ENCODE data around the gene PPP1R3G. TPM values are rescaled to one million over a fixed set of nuclear protein-coding genes. Genes with fewer than 3 reads are reported as not detected.
A peak's percentile ranks its signal among the peaks of the same experiment; 100 is the strongest.
"Not testable (repeated sequence)": the region's sequence is repeated elsewhere in the genome, so short reads cannot be mapped to it uniquely, and the experiment has no call there.

The PPP1R3G gene
- total and polyA plus RNA-seq, 9 donors = 1.4 to 2.9 (median 2.5) TPM

DNA sequence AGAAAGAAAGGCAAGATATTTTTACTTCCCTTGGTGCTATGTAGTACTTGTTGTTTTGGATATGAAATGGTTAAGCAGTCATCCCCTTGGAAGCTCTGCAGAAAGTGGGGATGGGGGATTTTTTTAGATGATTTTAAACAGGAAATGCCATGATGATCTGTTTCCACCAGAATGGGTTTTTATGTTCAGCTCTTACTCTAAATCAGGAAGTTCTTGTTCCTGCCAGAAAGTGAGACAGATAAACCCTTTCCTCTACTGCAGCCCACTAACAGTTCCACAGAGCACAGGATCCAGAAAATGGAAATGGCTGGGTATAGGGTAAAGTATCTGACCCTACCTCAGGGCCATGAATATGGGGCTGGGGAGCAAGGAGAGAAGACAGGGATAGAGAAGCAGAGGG, 32.1 kb upstream of the PPP1R3G start:
- Histone ChIP-seq H3K4me1 (ENCODE audit: control insufficient read depth, insufficient read depth, low read length) (peaks cover 11% of the 10 kb centered on the region), H3K4me3 (ENCODE audit: low read length) (no peak overlapping the region), H3K27ac (ENCODE audit: low read length) (peak overlapping the region; percentile 81), H3K27me3 (ENCODE audit: control insufficient read depth, insufficient read depth, low read length) (no peaks in the 10 kb centered on the region), H3K36me3 (ENCODE audit: control insufficient read depth, insufficient read depth, low read length) (no peaks in the 10 kb centered on the region), H3K9me3 (replicated peaks; ENCODE audit: control insufficient read depth, low read depth, low read length) (peaks cover 28% of the 10 kb centered on the region)
- DNase-seq = peak; percentile 66

DNA sequence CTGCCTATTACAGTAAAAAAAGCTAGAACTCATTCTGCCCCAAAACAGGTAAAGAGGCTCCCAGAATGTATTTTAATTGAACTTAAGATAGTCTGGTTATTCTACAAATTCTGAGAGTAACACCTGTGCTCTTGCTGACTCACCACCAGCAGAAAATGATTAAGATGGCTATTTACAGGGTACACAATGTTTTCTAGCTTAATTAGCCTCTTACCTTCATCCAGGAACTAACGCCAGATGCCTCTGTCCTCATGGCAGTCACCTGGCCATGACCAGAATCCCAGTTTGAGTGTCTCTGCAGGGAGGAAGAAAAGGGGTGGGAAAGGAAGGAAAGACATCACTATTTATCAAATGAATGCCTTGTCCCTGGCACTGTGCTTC, 31.3 kb upstream of the PPP1R3G start:
- WGBS (ENCODE audit: insufficient coverage) = no CpG with 5 or more reads among the region's 1 CpG
- no peak for DNase-seq
- peaks cover 11% of the 10 kb centered on the region for H3K4me1 ChIP-seq (ENCODE audit: control insufficient read depth, insufficient read depth, low read length)
- no peaks in the 10 kb centered on the region for H3K27me3 ChIP-seq (ENCODE audit: control insufficient read depth, insufficient read depth, low read length)
- peaks cover 25% of the 10 kb centered on the region for H3K9me3 ChIP-seq (replicated peaks; ENCODE audit: control insufficient read depth, low read depth, low read length)
- H3K27ac ChIP-seq (ENCODE audit: low read length) = peak overlapping the region; percentile 81
- no peak overlapping the region for H3K4me3 ChIP-seq (ENCODE audit: low read length)
- H3K36me3 ChIP-seq (ENCODE audit: control insufficient read depth, insufficient read depth, low read length) = no peaks in the 10 kb centered on the region

DNA sequence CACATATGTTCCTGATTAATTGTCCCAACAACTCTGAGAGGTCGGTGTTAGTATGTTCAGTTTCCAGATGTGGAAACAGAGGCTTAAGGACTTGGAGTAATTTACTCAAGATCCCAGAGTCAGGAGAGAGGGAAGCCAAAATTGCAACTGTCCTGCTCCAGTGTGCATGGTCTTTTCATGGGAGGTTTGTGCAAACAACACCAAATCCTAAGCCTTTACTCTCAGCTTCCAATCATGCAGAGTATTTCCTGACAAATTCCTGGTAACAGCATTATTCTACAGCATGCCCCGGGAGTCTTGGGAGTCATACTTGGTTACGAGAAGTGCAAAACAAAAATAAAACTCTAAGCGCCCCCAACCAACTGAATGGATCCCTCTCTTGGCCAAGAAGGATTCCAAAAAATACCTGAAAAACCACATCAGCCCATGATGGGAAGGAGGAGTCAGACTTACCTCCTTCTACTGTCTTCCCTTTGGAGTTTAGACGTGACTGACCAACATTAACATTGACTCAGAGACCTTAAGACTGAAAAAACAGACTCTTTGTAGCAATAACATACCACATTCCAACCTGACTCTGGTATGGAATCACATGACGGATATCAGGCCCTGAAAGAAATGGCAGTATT, 30.8 kb upstream of the PPP1R3G start:
- Histone ChIP-seq H3K4me3 (ENCODE audit: low read length) (no peak overlapping the region), H3K9me3 (replicated peaks; ENCODE audit: control insufficient read depth, low read depth, low read length) (peaks cover 20% of the 10 kb centered on the region), H3K36me3 (ENCODE audit: control insufficient read depth, insufficient read depth, low read length) (no peaks in the 10 kb centered on the region), H3K27me3 (ENCODE audit: control insufficient read depth, insufficient read depth, low read length) (no peaks in the 10 kb centered on the region), H3K27ac (ENCODE audit: low read length) (peak overlapping the region; percentile 81), H3K4me1 (ENCODE audit: control insufficient read depth, insufficient read depth, low read length) (peaks cover 11% of the 10 kb centered on the region)
- 10% methylated on average over 2 of the region's 6 CpGs for WGBS (ENCODE audit: insufficient coverage)
- peak; percentile 89 for DNase-seq

DNA sequence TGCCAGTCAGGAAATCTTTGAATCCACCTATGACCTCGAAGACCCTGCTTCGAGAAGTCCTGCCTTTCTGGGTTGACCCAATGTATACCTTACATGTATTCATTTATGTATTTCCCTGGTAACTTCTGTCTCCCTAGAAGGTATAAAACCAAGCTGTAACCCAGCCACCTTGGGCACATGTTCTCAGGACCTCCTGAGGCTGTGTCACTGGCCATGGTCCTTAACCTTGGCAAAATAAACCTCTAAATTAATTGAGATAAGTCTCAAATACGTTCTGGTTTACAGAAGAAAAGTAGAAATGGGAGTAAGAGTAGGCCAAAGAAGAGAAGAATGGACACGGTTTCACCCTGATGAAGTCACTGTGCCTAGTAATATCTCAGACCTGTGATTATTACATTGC, 30.0 kb upstream of the PPP1R3G start:
- Histone ChIP-seq H3K9me3 (replicated peaks; ENCODE audit: control insufficient read depth, low read depth, low read length) (peaks cover 14% of the 10 kb centered on the region), H3K27ac (ENCODE audit: low read length) (peak overlapping the region; percentile 81), H3K27me3 (ENCODE audit: control insufficient read depth, insufficient read depth, low read length) (no peaks in the 10 kb centered on the region), H3K4me3 (ENCODE audit: low read length) (no peak overlapping the region), H3K36me3 (ENCODE audit: control insufficient read depth, insufficient read depth, low read length) (no peaks in the 10 kb centered on the region), H3K4me1 (ENCODE audit: control insufficient read depth, insufficient read depth, low read length) (peaks cover 11% of the 10 kb centered on the region)
- DNase-seq = no peak
- 100% methylated on average over 2 of the region's 4 CpGs for WGBS (ENCODE audit: insufficient coverage)

DNA sequence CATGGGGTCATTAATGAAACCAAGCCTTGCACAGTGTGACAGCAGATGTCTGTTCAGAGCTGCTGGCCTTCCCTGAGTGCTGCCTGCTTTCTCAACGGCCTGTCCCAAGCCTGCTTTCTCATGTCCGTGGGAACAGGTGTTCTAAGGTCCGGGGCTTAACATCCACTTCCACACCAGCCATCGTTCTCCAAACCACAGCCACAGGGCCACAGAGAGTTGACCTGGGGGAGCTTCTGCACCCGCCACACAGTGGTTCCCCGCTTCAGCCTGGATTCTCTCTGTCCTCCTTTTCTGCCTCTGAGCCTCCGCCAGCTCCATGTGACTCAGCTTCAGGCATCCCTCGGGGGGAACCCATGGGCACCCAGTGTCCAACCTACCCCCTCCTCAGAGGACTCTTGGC, 26.9 kb upstream of the PPP1R3G start:
- Histone ChIP-seq H3K27ac (ENCODE audit: low read length) (no peak overlapping the region), H3K9me3 (replicated peaks; ENCODE audit: control insufficient read depth, low read depth, low read length) (no peaks in the 10 kb centered on the region), H3K27me3 (ENCODE audit: control insufficient read depth, insufficient read depth, low read length) (no peaks in the 10 kb centered on the region), H3K36me3 (ENCODE audit: control insufficient read depth, insufficient read depth, low read length) (no peaks in the 10 kb centered on the region), H3K4me1 (ENCODE audit: control insufficient read depth, insufficient read depth, low read length) (peaks cover 10% of the 10 kb centered on the region), H3K4me3 (ENCODE audit: low read length) (no peak overlapping the region)
- no peak for DNase-seq
- WGBS (ENCODE audit: insufficient coverage) = 80% methylated on average over 7 of the region's 8 CpGs

DNA sequence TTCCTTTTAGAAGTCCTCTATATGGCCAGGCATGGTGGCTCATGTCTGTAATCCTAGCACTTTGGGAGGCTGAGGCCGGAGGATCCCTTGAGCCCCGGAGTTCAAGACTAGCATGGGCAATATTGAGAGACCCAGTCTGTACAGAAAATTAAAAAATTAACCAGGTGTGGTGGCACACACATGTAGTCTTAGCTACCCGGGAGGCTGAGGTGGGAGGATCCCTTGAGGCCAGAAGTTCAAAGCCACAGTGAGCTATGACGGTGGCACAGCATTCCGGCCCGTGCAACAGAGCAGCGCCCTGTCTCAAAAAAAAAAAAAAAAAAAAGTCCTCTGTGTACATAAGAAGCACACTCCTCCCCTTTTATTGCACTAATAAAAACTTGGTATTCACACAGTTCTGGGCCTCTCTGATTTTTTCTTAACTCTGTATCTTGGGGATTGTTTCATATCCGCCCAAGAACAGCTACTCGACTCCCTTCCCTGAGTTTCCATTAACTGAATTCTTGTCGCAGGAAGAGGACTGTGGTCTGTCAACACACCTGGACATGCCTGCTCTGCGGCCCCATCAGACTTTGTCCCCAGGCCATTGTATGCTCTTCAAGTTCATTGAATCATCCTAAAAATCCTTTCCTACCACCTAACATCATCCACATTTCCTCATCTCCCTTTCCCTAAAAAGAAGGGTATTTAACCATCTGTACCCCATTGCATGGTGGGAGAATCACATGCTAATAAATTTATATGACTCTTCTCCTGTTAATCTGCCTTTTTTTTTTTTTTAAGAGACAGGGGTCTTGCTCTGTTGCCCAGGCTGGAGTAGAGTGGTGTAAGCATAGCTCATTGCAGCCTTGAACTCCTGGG, 25.9 kb upstream of the PPP1R3G start:
- WGBS (ENCODE audit: insufficient coverage) = 69% methylated on average over 6 of the region's 11 CpGs
- no peaks in the 10 kb centered on the region for H3K27me3 ChIP-seq (ENCODE audit: control insufficient read depth, insufficient read depth, low read length)
- no peaks in the 10 kb centered on the region for H3K9me3 ChIP-seq (replicated peaks; ENCODE audit: control insufficient read depth, low read depth, low read length)
- H3K4me1 ChIP-seq (ENCODE audit: control insufficient read depth, insufficient read depth, low read length) = peaks cover 3% of the 10 kb centered on the region
- no peak overlapping the region for H3K4me3 ChIP-seq (ENCODE audit: low read length)
- no peak for DNase-seq
- H3K27ac ChIP-seq (ENCODE audit: low read length) = no peak overlapping the region
- H3K36me3 ChIP-seq (ENCODE audit: control insufficient read depth, insufficient read depth, low read length) = no peaks in the 10 kb centered on the region

DNA sequence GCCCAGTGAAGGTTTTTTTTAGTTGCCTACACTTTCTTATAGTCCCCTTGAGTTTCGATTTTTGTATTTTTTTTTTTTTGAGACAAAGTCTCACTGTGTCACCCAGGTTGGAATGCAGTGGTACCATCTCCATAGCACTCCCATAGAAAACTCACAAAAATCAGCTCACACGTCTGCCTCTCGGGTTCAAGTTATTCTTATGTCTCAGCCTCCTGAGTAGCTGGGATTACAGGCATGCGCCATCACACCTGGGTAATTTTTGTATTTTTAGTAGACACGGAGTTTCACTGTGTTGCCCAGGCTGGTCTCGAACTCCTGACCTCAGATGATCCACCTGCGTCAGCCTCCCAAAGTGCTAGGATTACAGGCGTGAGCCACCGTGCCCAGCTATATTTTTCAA, 24.7 kb upstream of the PPP1R3G start:
- not testable (repeated sequence) for H3K36me3 ChIP-seq (ENCODE audit: control insufficient read depth, insufficient read depth, low read length)

DNA sequence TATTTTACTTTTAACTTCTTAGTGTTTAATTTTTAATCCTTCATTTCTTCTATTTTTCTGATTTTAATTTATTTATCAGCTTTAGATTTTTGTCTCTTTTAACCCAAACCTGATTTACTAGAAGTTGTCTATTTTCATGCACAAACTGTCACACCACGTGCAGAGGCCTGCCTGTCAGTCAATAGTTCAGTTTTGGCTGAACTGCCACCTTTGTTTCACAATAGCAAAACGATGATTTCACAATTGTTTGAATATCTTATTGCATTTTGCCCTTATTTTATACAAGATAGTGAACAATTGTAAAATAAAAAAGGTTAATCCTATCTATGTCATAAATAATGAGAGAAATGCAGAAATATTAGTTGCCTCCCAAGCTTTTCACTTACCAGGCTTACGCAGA, 24.0 kb upstream of the PPP1R3G start:
- no peaks in the 10 kb centered on the region for H3K4me1 ChIP-seq (ENCODE audit: control insufficient read depth, insufficient read depth, low read length)
- no peak for DNase-seq
- no peak overlapping the region for H3K27ac ChIP-seq (ENCODE audit: low read length)
- H3K27me3 ChIP-seq (ENCODE audit: control insufficient read depth, insufficient read depth, low read length) = no peaks in the 10 kb centered on the region
- H3K9me3 ChIP-seq (replicated peaks; ENCODE audit: control insufficient read depth, low read depth, low read length) = no peaks in the 10 kb centered on the region
- H3K36me3 ChIP-seq (ENCODE audit: control insufficient read depth, insufficient read depth, low read length) = no peaks in the 10 kb centered on the region
- 40% methylated on average over 1 of the region's 3 CpGs for WGBS (ENCODE audit: insufficient coverage)
- no peak overlapping the region for H3K4me3 ChIP-seq (ENCODE audit: low read length)

More for the DNA sequence above, 24.7 kb upstream of the PPP1R3G start:
- not testable (repeated sequence) for DNase-seq; H3K27me3 ChIP-seq (ENCODE audit: control insufficient read depth, insufficient read depth, low read length); H3K9me3 ChIP-seq (replicated peaks; ENCODE audit: control insufficient read depth, low read depth, low read length); H3K4me1 ChIP-seq (ENCODE audit: control insufficient read depth, insufficient read depth, low read length); H3K27ac ChIP-seq (ENCODE audit: low read length); H3K4me3 ChIP-seq (ENCODE audit: low read length)
- WGBS (ENCODE audit: insufficient coverage) = 90% methylated on average over 6 of the region's 9 CpGs

DNA sequence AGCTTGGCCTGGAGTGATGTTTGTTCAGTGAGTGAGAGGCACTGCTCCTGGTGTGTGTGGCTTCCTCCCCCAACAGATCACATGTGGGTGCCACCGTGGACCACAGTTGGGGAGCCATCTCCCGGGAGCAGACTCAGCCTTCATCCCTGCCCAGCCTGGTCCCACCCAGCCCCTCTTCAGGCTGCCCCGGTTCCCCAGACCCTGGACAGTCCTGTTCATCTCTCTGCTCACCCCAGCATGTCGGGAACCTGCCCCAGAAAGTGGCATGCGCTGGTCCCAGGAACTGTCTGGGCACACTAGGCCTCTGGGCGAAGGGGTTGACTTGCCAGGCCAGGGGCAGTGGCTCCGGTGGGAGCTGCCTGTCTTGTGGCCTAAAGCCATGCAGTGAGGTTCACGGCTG, 21.5 kb upstream of the PPP1R3G start:
- WGBS (ENCODE audit: insufficient coverage) = 79% methylated on average over 7 of the region's 8 CpGs
- peaks cover 5% of the 10 kb centered on the region for H3K9me3 ChIP-seq (replicated peaks; ENCODE audit: control insufficient read depth, low read depth, low read length)
- DNase-seq = no peak
- H3K36me3 ChIP-seq (ENCODE audit: control insufficient read depth, insufficient read depth, low read length) = no peaks in the 10 kb centered on the region
- H3K4me3 ChIP-seq (ENCODE audit: low read length) = no peak overlapping the region
- no peaks in the 10 kb centered on the region for H3K27me3 ChIP-seq (ENCODE audit: control insufficient read depth, insufficient read depth, low read length)
- no peak overlapping the region for H3K27ac ChIP-seq (ENCODE audit: low read length)
- H3K4me1 ChIP-seq (ENCODE audit: control insufficient read depth, insufficient read depth, low read length) = no peaks in the 10 kb centered on the region

DNA sequence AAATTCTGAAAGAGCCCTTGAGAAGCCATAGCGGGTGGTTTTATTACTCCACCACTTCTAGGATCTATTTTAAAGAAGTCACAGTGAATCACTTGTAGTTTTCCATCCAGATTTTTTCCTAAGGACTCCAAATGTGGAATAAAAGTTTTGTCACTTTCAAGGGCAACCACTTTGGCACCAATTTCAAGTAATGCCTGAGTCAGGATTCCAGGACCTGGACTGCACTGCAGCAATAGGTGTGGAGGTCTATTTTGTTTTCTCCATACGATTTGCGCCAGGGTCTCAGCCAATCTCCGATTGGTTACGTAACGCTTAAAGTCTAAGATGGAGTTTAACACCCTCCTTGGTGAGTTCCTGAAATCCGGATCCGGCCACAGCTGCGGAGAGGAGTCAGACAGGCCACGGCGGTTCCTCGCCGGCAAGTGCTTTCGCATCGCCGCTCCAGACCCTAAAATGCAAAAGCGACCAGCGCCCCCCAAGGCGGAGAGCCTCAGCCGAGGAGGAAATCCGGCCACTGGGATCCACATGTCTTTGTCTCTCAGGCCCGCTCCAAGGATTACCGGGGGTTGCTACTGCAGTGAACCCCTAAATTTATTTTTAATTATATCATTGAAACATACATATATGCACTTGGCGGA, 18.6 kb upstream of the PPP1R3G start:
- 96% methylated on average over 19 of the region's 24 CpGs for WGBS (ENCODE audit: insufficient coverage)
- no peak overlapping the region for H3K27ac ChIP-seq (ENCODE audit: low read length)

More for the DNA sequence above, 18.6 kb upstream of the PPP1R3G start:
- no peak for DNase-seq
- no peaks in the 10 kb centered on the region for H3K27me3 ChIP-seq (ENCODE audit: control insufficient read depth, insufficient read depth, low read length)
- peaks cover 5% of the 10 kb centered on the region for H3K9me3 ChIP-seq (replicated peaks; ENCODE audit: control insufficient read depth, low read depth, low read length)
- H3K4me3 ChIP-seq (ENCODE audit: low read length) = no peak overlapping the region
- H3K4me1 ChIP-seq (ENCODE audit: control insufficient read depth, insufficient read depth, low read length) = no peaks in the 10 kb centered on the region
- H3K36me3 ChIP-seq (ENCODE audit: control insufficient read depth, insufficient read depth, low read length) = no peaks in the 10 kb centered on the region

Data from muscle of leg (tissue), 11 donors.